GM18907 (cell line): ENCODE data around the gene HIGD1B.
"Not testable (repeated sequence)": the region's sequence is repeated elsewhere in the genome, so short reads cannot be mapped to it uniquely, and the experiment has no call there.

Source experiments
- ATAC-seq: cut with Tn5 transposase; IDR thresholded peaks from one replicate; pipeline ENCODE4 v1.9.1; 2021; ENCODE audit warnings: mild to moderate bottlenecking, moderate library complexity; ENCODE audit not compliant: unreplicated experiment

Gene HIGD1B

GRCh38 chr17:44847586-44847985, at the start of gene HIGD1B:
TSS of gene HIGD1B (plus strand) at chr17:44847883. CDS start at chr17:44848153, 270 bp downstream.
- ATAC-seq, result no peak

- ATAC-seq, result no peak
Observed at GRCh38 chr17:44798356-44798755, 49.3 kb upstream of the HIGD1B start.

GRCh38 chr17:44801880-44802279, 45.8 kb upstream of the HIGD1B start:
- no peak for ATAC-seq

- no peak for ATAC-seq
Observed at GRCh38 chr17:44804302-44805089, 43.2 kb upstream of the HIGD1B start.

DNA sequence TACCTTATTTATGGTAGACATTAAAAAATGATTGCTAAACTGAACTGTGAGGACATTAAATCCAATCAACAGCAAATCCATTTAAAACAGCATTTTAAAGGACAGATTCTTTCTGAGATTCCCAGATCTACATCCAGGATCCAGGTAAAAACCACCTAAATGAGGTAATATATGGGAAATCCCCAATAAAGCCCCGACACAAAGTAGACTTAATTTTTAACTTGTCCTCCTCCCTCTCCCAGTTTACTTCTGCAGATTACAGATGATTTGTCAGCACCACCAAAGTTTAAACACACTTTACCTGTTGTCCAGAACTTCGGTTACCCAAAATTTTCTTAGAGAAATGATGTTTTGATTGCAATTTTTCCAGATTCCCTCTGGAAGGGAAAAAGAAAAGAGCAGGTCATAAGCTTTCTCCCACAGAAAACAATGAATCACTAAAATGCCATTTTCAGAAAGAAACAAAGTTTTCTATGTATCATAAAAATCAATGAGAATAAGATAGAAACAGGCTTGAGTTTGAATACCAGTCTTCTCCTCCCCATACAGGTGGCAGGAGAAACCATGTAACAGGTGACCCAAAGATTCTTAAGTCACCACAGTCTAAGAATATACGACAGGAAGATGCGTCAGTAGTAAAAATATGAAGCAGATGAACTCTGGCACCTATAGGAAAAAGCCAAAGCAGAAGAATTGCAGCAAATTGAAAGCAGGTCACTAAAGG, 40.4 kb upstream of the HIGD1B start:
- ATAC-seq, result no peak

- ATAC-seq, result no peak
Observed at GRCh38 chr17:44807817-44808155, 39.9 kb upstream of the HIGD1B start.

- no peak for ATAC-seq
Observed at GRCh38 chr17:44808156-44808555, 39.5 kb upstream of the HIGD1B start.

DNA sequence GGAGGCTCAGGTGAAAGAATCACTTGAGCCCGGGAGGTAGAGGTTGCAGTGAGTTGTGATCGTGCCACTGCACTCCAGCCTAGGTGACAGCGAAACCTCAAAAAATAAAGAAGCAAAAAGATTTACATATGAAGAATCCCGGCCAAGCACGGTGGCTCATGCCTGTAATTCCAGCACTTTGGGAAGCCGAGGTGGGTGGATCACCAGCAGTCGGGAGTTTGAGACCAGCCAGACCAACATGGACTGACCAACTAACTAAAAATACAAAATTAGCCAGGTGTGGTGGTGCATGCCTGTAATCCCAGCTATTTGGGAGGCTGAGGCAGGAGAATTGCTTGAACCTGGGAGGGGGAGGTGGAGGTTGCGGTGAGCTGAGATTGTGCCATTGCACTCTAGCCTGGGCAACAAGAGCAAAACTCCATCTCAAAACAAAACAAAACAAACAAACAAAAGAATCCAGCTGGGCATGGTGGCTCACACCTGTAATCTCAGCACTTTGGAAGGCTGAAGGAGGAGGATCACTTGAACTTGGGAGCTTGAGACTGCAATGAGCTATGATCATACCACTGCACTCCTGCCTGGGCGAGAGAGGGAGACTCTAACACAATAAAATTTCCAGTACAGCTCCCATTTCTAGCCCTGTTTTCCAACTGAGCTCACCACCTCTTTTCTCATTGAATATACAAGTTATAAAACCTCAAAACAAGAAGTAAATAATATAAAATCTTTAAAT, 38.9 kb upstream of the HIGD1B start:
- ATAC-seq, result not testable (repeated sequence)

DNA sequence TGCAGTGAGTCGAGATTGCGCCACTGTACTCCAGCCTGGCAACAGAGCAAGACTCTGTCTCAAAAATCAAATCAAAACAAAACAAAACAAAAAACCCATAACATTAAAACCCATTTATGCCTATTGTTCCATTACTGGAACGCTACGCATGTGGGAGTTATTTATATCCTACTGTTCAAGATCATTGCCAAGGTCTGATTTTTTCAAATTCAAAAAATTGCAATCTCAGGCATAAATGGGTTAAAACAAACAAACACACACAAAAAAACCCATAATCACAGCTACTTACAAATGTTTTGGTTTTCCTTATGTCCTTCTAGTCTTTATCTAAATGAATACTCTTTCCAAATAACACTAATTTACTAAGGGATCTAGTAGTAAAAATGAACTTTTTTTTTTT, 35.4 kb upstream of the HIGD1B start:
- ATAC-seq, result no peak

- not testable (repeated sequence) for ATAC-seq
Observed at GRCh38 chr17:44818508-44818907, 29.2 kb upstream of the HIGD1B start.

GRCh38 chr17:44820631-44821212, 27.0 kb upstream of the HIGD1B start:
- no peak for ATAC-seq

- ATAC-seq, result not testable (repeated sequence)
Observed at GRCh38 chr17:44825236-44825635, 22.4 kb upstream of the HIGD1B start.

- ATAC-seq, result no peak
Observed at GRCh38 chr17:44826123-44826790, 21.4 kb upstream of the HIGD1B start.

GRCh38 chr17:44827863-44828262, 19.8 kb upstream of the HIGD1B start:
- ATAC-seq, result no peak

DNA sequence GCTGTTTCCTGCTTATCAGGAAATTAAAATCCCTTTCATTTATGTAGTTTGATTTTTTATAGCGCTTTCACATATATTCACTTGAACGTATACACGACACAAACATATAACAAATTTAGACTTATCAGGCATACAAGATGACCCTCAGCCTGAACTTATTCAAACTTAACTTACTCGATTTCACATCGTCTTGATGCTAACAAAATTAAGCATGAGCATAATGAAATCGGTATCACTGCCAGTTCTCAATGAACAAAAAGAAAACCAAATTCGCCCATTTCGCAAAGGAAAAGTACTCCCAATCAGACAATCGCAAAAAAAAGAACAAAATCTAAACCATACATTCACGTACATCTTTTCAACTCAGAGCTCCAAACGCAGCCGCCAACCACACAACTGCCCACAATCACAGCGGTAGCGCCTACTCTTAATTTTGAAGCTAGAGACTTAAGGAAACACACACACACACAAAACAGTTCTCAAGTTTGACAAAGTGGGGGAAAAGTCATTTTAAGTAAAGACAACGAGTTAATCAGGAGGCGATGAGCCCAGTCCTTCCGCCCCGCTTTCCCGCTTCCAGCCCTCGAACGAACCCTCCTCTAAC, 18.7 kb upstream of the HIGD1B start:
- no peak for ATAC-seq

DNA sequence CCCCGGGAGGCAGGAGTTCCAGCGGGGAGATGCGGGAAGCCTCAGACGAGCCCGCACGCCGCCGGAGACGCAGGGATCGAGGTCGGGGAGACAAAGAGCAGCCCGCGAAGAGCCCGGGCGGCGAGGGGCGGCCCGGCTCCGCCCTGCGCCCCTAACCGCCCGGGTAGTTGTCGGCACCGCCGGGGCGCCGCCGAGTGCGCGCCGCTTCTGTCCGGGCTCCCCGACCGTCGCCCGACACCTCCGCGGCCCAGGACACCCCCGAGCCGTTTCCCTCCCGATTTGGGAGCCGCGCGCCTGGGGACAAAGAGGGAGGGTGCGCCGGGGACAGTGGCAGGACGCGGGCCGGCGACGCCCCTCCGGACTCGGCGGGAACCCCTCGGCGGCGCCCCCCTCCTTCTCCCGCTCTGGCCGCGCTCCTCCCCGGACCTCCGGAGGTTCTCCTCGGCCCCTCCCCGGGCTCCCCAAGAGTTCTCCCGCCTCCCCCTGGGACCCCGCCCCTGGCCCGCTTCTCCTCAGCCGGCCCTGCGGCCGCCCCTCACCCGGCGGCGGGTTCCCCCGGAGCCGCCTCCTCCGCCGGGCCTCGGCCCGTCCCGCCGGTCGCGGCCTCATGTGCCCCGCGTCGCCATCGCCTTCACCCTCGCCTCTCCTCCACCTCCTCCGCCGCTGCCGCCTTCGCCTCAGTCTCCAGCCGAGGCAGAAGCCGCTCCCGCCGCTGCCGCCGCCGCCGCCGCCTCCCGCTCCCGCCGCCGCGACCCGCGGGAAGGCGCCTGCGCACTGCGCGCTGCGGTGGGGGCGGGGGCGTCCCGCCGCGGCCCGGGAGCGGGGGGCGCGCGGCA, 17.9 kb upstream of the HIGD1B start, which contains the start of gene GJC1:
Gene GJC1 (minus strand): TSS at position 765 of the 836 bp plus-strand sequence. CDS start 24,470 bp downstream, outside the sequence.
- no peak for ATAC-seq

DNA sequence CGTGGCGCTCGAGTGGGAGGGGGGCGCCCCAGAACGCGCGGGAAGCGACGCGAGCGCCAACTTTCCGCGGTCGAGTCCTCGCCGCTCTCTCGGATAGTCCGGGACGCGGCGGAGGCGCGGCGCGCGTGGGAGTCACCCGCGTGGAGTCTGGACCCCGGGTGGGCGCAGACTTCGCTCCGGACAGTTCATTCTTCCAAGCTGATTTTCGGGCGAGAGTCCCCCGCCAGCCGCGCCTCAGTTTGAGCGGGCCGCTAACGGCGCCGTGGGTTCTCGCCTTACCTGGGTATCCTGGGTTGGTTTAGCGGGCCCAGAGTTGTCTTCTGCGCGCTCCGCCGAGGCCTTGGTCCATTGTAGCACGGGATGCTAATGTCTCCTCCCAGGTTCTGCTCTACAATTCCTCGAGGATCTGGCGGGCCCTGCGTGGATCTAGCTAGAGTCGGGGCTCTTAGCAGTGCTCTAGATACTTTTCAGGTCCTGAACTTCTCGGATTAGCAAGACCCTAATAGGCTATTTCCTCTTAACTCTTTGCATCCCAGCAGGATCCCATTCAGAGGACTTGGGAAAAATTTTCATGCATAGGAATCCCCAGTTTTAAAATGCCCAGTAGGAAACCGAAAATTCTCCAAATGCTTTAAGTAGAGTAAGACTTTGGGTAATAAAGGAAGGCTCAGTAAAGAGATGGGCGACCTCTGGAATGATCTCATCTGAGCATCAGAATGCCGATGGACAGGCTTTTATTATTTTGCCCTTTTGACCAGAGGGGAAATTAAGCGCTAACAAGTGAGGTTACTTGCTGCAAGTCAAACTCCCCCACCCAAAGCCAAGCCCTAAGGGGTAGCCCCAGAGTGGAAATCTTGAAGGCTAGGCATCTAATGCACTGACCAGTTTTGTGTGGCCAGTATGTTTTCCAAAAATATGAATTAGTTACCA, 17.1 kb upstream of the HIGD1B start:
- ATAC-seq, result no peak

DNA sequence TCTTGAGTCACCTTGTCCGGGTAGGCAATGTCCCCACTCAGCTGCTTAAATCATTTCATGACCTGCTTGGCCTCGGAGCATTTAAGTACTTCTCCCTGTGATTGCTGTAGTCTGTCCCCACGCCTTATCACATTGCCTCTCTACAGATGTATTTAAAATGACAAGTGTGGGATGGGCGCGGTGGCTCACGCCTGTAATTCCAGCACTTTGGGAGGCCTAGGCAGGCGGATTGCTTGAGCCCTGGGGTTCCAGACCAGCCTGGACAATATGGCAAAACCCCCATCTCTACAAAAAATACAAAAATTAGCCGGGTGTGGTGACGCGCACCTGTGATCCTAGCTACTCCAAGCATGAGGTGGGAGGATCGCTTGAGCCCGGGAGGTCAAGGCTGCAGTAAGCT, 16.3 kb upstream of the HIGD1B start:
- no peak for ATAC-seq
